Measurements from ENCODE around the gene CIB2.
A peak's percentile ranks its signal among the peaks of the same experiment; 100 is the strongest.

CIB2 gene

DNA sequence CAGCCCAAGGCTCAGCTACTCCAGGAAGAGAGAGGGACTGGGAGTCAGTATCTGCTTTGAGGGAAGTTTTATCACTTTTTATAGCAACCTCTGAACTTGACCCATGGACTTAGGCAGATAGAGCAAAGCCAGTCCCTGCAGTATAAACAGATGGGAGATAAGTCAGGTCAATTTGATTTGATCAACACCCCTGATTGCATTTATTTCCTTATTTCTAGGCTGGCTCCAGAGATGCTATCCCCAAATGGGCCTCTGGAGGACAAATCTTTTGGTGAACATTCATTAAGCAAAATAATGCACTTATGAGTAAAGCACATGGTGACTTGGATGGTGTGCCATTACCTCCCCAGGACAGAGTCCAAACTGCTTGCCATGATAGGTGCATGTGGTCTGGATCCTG, 9.0 kb upstream of the CIB2 start:
- no peak for TF ChIP-seq CTCF (IDR thresholded peaks at IDR 0.05; ENCODE audit: low read depth, low read length)
- no peak overlapping the region for H3K4me3 ChIP-seq (replicated peaks in 1 of 2; ENCODE audit: low read depth in 2 of 2, low read length in 2 of 2)
- no peak for DNase-seq (ENCODE audit: low read depth in 2 of 2)

DNA sequence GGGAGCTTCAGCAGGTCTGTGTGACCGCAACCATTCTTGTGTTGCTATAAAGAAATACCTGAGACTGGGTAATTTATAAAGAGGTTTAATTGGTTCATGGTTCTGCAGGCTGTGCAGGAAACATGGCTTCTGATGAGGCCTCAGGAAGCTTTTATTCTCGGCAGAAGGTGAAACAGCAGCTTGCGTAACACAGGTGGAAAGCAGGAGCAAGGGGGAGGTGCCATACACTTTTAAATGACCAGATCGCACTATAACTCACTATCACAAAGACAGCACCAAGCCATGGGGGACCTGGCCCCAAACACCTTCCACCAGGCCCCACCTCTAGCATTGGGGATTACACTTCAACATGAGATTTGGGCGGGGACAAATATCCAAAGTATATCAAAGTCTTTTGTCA, 8.3 kb upstream of the CIB2 start:
- TF ChIP-seq CTCF (IDR thresholded peaks at IDR 0.05; ENCODE audit: low read depth, low read length), result no peak
- no peak for DNase-seq (ENCODE audit: low read depth in 2 of 2)
- H3K4me3 ChIP-seq (replicated peaks in 1 of 2; ENCODE audit: low read depth in 2 of 2, low read length in 2 of 2), result no peak overlapping the region

DNA sequence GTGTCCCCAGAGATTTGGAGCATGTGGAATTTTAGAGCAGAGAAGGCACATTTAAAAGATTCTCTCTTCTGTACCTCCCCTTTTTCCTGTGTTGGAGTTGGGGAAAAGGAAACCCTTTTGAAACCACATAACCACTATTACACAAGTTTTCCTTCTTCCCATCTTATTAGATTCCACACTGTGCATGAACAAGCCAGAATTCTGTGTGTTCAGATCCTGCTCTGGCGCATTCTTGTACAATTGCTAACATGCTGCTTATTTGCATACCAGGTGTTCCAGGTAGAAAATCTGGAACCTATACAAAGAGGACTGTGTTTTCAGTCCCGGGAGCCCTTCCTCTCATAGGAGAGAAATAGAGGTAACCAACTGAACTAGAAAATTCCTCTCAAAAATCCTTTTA, 2.6 kb upstream of the CIB2 start:
- no peak for TF ChIP-seq CTCF (IDR thresholded peaks at IDR 0.05; ENCODE audit: low read depth, low read length)

DNA sequence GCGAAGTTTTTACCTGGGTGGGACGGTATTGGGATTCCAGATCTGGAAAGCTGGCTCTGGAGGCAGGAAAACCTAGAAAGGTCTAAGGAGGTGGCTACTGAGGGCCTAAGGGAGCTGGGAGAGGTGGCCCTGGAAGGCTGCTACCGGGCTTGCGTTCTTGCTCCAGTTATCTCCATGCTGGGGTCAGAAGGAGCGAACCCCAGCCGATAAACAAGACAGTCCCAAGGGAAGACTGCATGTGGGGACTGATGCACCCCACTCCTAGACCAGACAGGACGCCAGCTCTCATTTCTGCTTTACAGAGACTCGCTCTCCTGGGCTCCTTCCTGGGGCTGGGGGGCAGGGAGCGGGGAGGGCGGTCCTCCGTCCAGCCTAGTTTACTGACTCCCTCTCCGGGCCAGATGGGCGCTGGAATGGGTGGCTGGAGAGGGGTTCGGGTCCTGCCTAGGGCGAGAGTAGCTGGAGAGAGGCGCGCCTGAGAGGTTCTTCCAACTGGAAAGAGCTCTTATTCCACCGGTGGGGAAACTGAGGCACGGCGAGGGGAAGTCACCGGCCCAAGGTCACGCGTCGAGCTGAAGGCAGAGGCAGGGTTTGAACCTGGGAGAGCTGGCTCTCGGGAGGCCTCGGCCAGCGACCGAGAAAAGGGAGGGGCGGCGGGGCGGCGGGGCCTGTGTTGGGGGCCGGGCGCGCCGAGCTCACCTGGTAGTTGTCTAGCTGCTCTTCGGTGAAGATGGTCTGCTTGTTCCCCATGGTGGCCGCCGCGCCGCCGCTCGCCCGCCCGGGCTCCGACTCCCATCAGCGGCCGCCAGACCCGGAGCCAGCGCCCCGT, 565 bp downstream of the CIB2 start:
- no peak for DNase-seq (ENCODE audit: low read depth in 2 of 2)
- peak overlapping the region; percentile 11 to 62 for H3K4me3 ChIP-seq (replicated peaks in 1 of 2; ENCODE audit: low read depth in 2 of 2, low read length in 2 of 2)
- no peak for TF ChIP-seq CTCF (IDR thresholded peaks at IDR 0.05; ENCODE audit: low read depth, low read length)

More for the DNA sequence above, 2.6 kb upstream of the CIB2 start:
- no peak for DNase-seq (ENCODE audit: low read depth in 2 of 2)
- no peak overlapping the region for H3K4me3 ChIP-seq (replicated peaks in 1 of 2; ENCODE audit: low read depth in 2 of 2, low read length in 2 of 2)

DNA sequence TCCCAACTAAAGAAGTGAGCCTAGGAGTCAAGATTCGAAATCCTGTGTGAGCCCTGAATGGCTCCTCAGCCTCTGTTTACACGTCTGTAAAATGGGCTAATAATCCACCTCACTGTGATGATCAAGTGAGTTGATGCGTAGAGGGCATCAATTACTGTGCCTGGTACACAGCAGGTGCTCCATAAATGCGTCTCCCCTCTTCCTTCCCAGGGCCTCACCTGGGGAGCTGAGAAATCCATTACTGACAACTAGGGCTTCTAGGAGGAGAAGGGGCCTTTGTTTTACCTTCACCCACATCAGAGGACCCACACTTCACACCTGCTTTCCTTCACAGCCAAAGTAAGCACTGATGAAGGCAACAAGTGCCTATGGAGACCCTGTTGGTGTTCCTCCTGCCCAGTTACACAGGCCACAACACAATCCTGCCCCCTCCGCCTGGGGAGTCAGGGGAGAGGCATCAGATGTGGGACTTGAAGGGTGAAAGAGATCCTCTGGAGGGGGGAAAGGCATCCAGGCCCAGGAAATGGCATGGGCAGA, 1.4 kb downstream of the CIB2 start:
- DNase-seq (ENCODE audit: low read depth in 2 of 2), result no peak
- H3K4me3 ChIP-seq (replicated peaks in 1 of 2; ENCODE audit: low read depth in 2 of 2, low read length in 2 of 2), result no peak overlapping the region
- no peak for TF ChIP-seq CTCF (IDR thresholded peaks at IDR 0.05; ENCODE audit: low read depth, low read length)

GRCh38 chr15:78129077-78129750, 2.0 kb downstream of the CIB2 start:
- DNase-seq (ENCODE audit: low read depth in 2 of 2), result no peak
- TF ChIP-seq CTCF (IDR thresholded peaks at IDR 0.05; ENCODE audit: low read depth, low read length), result no peak
- no peak overlapping the region for H3K4me3 ChIP-seq (replicated peaks in 1 of 2; ENCODE audit: low read depth in 2 of 2, low read length in 2 of 2)

All from cardiac fibroblast (primary cell).